Activated effector memory CD4-positive, alpha-beta T cell treated with Interleukin-2 at 50 U/mL for 16 hours (primary cell): ENCODE results near the gene GATA2.

Experiments
- DNase-seq: peaks from one replicate; pipeline ENCODE4 v3.0.0-alpha.2; 2020

GATA2 gene

DNA sequence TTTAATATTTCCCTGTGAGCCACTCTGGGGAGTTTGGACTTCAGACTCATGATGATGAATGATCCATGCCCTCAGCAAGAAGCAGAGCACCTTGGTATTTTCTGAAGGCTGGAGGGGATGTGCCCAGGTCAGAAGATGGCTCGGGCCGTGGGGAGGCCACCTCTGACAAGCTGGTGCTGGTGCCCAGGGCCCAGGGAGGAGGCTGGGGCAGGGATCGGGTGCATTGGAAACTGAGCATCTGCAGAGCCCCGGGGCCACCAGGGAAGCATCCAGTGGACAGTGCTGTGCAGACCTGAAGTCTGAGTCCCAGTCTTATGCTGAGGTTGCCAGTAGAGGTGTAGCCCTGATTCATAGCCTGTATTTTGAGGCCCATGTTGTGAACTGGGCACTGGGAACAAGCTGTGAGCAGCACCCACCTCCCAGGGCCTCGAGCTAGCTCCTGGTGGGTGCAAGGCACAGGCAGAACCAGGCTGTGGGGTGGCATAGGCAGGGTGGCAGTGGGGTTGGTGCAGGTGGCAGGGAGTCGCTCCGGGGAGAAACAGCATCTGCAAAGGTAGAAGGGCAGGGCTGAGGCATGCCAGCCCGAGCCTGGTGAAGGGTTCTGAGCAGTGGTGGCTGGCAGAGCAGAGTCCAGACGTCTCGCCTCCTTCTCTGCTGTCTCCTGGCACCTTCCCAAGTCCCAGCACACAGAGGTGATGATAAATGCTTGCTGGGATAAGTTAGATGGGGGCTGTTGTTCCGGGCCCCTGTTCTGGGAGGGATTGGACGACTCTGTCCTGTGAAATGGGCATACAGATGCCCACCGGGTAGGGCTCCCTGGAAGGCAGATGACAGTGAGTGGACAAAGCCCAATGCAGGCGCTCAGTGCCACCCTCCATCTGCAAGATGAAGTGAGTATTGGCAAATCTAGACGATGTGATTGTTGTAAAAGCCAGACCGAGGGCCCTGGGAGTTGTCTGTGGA lies 36.9 kb downstream of the GATA2 start:
- DNase-seq = no peak

DNA sequence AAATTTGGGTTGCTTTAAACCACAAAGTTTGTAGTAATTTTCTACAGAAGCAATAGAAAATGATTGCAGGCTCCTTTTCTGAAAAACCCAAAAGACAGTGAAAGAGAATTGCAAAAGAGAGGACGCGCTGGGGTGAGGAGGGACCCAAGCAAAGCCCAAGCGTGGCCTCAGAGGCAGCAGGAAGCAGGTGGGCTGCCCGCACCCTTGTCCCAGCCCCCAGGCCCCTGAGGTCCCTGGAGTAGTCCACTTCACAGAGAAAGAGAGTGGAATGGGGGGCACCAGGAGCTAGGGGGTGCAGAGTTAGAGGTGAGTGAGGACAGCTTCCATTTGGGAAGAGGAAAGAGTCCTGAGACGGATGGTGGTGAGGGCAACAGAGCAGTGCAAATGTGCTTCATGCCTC lies 37.9 kb downstream of the GATA2 start:
- no peak for DNase-seq

DNA sequence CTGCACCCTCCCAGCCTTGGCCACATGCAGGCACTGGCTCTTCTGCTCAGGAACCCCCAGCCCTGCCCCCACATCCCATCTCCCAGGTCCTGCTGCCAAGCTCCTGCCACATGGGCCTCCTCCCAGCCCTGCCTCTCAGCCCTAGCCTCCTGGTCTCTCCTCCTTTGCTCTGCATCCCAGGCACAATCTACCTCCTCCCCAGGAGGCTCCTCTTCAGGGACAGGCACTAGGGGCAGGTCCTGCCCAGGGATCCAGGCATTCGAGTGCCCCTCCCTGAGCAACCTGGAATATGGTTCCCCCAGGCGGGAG lies 38.7 kb downstream of the GATA2 start:
- DNase-seq = no peak

DNA sequence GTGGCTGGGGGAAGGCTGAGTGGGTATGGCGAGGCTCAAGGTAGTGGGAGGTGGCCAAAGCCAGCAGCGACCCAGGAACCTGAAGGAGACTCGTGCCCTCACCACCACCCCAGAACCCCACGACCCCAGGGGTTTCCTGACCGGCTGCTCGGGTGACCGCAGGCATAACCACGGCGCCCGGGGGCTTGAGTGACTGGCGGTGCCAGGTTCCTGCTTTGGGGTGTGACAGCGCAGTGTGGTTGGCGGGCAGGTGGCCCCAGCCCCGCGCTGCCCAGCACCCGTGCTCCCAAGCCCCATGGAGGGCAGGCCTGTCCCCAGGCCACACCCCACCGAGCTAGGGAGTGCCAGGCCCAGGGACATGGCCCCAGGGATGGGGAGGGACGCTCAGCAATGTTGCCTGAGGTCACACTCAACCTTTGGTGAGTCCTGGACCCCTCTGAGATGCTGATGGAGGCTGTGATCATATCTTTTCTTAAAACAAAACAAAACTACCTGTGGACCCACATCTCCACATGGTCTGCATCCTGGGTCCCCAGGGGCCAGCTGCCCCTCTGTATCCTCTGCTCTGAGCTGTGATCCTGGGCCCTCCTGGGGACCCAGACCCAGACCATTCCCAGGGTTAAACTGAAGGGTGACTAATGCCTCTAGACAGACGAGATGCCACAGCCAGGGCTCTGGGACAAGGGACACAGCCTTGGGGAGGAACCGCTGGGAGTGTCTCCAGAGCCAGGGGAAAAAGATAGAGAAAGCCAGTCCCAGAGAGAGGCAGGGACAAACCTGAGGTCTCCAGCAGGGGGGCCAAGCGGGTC lies 39.3 kb downstream of the GATA2 start:
- DNase-seq = no peak

DNA sequence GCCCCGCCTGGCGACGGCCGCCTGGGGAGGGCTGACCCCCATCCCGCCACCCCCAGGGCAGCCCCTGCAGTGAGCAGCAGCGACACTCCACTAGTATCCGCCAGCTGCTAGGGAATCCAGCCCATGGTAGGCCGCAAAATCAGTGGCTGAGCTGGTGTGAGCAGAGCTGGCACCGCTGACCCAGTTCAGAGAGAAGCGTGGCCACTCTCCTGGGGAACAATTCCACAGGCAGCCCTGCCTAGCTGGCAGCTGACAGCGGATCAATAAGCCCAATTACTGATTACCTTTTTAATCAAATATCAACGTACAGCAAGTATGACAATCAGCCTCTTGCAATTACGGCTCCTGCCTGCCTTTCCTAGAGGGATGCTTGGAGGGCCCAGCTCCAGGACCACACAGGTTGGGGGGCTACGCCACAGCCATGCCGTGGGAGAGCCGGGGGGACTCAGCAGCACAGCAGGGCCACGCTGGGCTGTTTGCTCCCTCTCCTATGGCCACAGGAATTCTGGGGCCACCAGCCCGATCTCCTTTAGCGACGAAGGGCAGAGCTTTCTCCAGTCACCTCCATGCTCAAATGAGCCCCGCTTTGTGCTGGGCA lies 40.2 kb downstream of the GATA2 start:
- no peak for DNase-seq

DNA sequence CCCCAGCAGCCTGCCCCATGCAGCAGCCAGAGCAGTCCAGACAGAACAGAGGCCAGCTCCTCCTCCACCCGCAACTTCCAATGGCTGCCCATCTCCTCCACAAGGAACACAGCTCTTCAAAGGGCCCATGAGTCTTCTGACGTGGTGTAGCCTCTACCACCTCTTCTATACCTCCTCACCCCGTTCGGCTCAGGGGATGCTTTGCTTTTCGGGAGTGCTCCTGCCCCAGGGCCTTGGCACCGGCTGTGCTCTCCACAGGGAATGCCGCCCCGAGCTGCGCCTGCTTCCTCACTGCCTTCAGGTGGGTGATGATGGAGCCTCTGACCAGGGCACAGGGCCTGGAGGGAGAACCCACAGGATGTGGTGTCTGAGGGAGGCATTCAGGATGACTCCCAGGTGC lies 40.9 kb downstream of the GATA2 start:
- no peak for DNase-seq

DNA sequence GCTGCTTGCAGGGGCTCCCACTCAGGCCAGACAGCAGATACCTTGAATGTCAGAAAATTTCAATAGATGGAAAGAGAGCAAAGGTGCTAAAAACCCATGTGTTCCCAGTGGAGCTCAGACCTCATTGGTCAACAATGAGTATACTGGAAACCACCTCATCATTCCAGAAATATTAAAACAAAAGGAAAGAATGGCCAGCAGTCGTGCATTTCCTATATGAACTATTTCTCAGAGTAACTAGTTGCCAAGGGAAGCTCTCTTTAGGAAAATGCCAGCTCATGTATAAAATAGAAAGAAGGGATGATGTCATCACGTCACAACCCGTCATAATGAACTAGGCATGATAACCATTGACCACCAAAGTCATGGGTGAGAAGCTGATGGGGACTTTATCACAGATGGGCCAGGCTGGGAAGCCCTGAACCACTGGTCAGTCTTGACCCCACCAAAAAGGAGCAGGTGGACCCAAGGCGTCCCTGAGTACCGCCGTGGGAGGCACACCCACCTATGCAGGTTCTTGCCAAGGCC lies 43.8 kb downstream of the GATA2 start:
- no peak for DNase-seq

DNA sequence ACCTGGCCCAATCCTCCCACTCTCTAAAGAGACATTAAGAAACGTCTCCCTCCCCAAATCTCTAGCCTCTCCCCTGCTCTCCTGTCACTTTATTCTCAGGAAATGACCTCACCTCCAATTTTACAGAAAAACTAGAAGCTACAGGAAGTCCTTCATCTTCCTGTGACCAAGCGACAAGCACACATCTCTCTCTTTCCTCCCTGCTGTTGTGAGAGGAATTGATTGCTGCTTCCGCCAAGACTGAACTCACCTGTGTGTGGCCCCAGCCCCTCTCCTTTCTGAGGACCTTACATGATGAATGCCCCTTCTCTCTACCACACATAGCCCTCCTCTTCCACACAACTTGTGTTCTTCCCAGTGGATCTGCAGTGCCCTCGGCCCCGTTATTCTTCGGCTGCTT lies 44.5 kb downstream of the GATA2 start:
- no peak for DNase-seq

DNA sequence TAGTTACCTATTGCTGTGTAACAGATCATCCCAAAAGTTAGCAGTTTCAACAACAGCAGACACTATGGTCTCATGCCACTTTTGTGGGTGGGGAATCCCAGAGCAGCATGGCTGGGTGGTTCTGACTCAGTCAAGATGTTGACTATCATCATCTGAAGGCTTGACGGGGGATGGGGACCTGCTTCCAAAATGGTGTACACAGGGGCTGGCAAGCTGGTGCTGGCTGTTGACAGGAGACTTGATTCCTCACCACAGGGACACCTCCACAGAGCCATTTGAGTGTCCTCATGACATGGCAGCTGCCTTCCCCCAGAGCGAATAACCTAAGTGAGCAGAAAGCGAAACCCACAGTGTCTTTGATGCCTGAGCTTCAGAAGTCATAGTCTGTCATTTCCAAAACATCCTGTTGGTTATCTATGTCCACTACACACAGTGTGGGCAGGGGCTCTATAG lies 45.4 kb downstream of the GATA2 start:
- DNase-seq = no peak

DNA sequence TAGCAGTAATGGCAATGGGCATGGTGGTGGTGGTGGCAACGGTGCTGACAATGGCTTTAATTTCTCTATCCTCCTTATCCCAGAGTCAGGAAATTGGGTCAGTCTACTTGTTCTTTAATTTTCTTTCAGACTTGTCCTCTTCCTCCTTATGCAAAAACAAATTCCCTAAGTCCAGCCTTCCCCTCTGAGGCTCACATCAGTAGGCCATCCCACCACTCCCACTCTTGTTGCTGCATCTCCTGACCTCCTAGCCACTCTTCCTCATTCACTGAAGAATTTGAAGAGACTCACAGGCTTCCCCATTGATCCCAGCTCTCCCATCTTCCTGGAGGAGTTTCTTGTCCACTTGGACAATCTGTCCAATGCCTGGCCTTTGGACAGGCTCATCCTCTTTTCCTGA lies 46.2 kb downstream of the GATA2 start:
- DNase-seq = no peak

DNA sequence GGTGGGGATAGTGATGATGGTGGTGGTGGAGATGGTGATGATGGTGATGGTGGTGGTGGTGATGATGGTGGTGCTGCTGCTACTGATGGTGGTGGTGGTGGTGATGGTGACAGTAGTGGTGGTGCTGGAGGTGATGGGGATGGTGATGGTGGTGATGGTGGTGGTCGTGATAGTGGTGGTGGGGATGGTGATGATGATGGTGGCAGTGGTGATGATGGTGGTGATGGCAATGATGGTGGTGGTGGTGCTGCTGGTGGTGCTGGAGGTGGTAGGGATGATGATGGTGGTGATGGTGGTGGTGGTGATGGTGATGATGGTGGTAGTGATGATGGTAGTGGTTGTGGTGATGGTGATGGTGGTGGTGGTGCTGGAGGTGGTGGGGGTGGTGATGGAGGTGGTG lies 47.6 kb downstream of the GATA2 start:
- no peak for DNase-seq

DNA sequence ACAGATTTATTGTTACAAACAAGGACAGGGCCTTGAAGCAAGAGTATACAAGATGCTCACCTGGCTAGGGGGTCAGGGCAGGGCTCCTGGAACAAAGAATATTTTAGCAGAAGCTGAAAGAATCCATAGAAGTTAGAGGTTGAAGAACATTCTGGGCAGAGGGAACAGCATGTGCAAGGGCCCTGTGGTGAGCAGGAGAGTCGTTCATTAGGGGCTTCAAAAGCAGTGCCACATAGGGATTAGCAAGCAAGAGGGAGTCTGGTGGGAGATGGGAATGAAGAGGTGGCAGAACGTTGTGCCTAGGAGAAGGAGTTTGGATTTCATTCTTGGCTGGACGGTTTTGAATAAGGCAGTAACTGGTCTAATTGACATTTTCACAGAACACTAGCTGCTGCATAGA lies 49.2 kb downstream of the GATA2 start:
- no peak for DNase-seq

DNA sequence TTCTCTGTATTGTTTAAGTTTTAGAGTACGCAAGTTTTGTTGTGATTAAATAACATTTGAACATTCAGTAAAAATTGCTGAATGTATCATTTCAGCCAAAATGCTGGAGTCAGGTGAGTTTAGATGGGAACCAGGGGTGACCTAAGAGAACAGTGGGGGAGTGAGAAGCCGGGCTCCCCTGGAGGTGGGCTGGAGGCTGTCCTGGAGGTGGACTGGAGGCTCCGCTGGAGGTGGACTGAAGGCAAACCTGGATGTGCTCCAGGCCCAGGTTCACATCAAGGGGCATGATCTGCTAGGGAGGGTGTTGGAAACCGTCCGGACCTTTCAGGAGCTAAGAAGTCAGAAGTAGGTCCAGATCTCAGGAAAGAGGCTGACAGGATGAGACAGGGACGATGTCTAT lies 50.1 kb downstream of the GATA2 start:
- no peak for DNase-seq

DNA sequence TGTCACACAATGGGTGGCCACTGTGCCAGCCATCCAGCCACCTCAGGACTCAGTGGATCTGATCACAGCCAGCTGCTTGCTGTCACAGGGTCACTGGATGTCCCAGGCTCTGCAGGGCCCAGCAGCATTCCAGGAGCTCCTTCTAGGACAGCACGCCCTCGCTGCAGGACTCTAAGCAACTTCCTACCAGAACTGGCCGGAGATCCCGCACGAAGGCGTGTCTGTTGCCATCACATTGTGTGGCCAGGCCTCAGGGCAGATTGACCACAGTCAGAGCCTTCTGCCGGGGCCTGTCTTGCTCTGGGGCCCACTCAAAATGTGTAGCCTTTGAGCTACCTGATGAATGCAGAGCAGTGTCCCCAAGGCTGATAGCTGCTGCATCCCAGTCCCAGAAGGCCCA lies 50.9 kb downstream of the GATA2 start:
- no peak for DNase-seq

DNA sequence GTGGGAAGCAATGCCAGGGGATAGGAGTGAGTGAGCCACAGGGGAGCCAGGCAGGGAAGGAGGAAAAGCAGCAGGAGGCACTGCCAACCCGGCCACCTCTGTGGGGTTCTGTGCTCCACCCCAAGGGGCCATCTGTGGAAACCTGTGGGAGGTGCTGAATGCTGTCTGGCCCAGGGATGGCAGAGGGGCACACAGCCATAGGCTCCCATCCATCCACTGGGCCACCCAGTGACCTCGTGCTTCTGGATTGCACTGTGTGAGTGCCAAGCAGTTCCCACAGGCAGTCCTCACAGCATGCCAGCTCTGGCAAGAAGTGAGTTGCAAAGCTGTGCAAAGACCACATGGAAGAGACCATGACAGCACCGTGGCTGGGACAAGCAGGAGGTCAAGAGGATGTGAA lies 53.8 kb downstream of the GATA2 start:
- no peak for DNase-seq

DNA sequence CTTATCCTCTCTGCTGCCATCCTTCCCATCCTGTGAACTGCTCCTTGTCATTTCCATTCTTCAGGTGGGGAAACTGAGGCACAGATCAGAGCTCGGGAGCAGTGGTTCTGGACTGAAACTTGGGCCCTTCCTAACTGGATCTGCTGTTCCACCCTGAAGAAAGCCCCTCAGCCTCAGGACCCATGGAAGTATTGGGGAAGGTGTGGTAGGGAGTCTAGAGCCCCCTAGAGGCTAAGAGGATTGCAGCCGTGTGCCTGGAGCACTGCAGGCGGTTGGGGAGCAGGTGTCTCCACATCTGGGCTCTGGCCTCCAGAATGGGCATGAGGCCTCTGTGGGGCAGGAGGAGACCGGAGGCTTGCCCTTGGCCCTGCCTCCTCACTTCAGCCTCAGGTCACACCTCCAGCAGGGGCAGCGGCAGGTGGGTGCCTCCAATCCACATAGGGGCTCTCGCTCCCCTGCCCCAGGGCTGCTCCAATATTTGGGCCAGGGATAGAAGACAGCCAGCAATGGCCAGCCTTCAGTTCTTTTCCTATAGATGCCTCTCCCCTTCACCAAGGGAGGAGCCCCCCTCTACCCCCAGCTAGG lies 54.4 kb downstream of the GATA2 start:
- no peak for DNase-seq

DNA sequence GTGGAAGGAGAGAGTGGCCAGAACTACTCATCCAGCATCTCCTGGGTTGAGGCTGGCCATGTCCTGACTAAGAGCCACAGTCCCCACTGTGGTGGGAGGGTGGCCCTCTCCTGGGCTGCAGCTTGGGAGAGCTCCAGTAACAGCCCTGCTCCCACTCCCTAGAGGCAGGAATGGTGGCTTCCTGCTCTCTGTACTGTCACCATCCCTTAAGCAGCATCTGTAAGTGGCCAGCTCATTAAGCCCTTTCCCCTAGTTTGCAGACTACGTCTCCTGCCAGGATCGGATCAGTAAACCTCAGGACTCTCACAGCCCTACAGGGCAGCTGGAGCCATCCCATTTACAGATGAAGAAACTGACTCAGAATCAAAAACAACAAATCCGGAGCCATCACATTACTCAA lies 56.8 kb downstream of the GATA2 start:
- no peak for DNase-seq

DNA sequence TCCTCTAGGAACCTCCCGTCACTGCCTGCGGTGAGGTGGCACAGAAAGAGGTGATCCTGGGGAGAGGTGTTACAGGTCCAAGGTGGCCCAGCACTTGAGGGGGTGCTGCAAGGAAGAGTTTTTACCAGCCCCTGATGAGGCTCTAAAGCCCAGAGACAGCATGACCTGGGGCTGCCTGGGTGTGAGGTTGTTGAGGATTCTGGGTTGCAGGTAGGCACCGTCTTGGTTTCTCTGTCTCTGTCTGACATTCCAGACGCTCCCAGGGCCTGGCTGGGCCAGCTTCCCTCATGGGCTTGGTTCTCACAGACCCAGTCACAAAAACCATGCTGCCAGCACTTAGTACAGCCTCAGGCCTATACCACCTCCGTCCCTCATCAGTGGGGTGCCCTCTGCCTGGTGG lies 57.4 kb downstream of the GATA2 start:
- no peak for DNase-seq

DNA sequence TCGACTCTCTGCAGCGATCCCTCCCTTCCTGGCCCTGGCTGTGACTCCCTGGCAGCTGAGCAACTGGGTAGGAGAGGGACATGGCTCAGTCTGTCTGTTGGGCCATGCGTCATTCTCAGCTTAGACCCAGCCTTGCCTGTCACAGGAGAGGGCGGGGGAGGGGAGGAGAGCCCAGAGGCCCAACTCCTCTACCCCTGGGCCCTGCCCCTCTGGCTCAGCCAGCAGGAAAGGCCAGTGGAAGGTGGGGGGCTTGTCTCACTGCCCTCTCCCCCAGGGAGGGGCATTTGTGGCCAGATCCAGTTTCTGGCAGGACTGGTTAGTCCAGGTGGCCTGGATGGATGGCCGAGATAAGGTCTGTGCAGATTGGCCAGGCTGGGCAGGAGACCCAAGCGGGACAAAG lies 57.9 kb downstream of the GATA2 start:
- no peak for DNase-seq

DNA sequence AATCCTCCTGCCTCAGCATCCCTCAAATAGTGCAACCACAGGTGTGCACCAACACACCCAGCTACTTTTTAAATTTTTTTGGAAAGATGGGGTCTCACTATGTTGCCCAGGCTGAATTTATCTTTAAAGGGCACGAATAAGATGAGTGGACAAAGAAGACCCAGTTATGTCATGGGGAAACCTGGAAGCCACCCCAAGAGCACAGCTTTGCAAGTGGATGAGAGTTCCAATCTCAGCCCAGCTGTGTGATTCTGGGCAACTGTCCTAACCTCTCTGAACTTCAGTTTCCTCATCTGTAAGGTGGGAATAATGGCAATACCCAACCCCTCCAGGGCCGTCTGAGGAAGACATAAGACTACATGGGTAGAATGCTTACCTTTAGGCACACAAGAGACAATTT lies 58.5 kb downstream of the GATA2 start:
- DNase-seq = no peak

DNA sequence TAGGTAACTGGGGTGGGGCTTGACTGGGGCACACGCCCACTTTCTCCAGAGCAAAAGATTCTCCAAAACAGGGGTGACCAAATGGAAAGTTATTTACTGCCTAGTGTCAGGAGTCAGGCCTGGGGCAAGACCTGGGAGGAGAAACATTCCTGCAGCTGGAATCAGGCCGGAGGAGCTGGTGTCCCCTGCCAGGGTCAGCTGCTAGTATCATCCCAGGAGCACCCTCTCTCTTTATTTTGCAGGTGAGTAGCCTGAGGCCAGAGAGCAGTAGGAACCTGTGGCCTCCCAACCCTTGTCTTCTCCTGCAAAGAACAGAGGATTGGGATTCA lies 59.2 kb downstream of the GATA2 start:
- DNase-seq = no peak

DNA sequence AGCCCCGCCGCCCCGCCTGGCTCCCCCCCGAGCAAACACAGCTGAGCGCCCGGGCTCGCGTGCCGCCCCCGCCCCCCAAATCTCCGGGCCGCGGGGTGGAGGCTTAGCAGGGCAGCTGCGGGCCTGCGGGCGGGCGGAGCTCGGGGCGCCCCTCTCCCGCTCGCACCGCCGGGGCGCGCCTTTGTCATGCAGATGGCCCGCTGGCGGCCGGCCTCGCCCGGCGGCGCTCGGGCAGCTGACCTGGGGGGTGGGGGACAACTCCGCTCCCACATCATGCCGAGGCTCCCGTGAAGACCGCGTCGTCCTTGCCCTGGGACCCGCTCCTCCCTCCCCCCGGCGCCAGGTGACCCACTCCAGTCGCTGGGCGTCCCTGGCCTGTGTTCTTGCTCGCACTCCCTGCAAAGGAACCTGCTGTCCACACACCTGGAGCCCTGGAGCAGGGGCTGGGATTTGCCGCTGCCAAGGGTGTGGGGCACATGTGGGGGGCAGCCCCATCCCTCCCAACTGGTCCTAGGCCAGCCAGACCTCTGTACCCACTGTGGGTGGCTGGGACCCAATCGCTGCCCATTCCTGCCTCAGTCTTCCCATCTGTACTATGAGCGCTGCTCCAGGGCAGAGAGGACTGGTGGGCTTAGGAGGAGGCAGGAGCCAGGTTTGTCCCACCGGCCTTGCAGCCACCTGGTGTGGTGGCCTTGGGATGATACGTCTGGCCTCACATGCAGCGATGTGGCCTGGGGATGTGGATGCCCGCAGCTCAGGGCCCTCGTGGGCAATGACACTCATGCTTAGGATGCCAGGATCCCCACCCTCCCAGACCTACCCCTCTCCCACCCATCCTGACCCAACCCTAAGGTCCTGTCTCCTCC lies 59.8 kb downstream of the GATA2 start:
- no peak for DNase-seq
